ENCODE results near the gene CIDEA.

DNA sequence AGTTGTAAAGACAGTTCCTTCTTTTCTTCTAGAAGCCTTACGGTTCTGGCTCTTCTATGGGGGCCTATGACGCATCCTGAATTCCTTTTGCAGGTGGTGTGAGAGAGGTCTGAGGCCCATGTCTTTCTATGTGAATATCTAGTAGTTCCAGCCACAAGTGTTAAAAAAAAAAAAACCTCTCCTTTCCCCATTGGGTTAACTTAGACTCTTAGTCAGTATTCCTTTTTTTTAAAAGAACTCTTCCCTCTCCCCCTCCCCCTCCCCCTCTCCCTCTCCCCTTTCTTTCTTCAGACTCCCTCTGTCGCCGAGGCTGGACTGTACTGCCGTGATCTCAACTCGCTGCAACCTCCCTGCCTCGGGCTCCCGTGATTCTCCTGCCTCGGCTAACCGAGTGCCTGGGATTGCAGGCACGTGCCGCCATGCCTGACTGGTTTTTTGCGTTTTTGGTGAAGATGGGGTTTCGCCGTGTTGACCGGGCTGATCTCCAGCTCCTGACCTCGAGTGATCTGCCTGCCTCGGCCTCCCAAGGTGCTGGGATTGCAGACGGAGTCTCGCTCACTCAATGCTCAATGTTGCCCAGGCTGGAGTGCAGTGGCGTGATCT is 11.4 kb upstream of the CIDEA start:
- TF ChIP-seq CTCF (IDR thresholded peaks at IDR 0.05), result no peak
- no peak for TF ChIP-seq POLR2A (IDR thresholded peaks at IDR 0.05)

All from lower leg skin (tissue), 3 donors.